Measurements from ENCODE around the gene GP1BA.

GP1BA gene

GRCh38 chr17:4945176-4945943 is 13.3 kb downstream of the GP1BA start:
- POLR2A ChIA-PET, result interaction anchor here (1.1 kb wide), 1 partner anchor 22 kb away, joined by 6 read pairs; the partner anchor contains the start of gene SPAG7
- peak; percentile 75 for DNase-seq (ENCODE audit: extremely low spot score)
- CTCF ChIA-PET, result interaction anchor here (1.1 to 4.0 kb wide), 4 partner anchors 11 to 85 kb away, joined by 3 to 11 read pairs (median 6); partner anchors contain the start of genes INCA1 and KIF1C
- TF ChIP-seq, protein P1, sequence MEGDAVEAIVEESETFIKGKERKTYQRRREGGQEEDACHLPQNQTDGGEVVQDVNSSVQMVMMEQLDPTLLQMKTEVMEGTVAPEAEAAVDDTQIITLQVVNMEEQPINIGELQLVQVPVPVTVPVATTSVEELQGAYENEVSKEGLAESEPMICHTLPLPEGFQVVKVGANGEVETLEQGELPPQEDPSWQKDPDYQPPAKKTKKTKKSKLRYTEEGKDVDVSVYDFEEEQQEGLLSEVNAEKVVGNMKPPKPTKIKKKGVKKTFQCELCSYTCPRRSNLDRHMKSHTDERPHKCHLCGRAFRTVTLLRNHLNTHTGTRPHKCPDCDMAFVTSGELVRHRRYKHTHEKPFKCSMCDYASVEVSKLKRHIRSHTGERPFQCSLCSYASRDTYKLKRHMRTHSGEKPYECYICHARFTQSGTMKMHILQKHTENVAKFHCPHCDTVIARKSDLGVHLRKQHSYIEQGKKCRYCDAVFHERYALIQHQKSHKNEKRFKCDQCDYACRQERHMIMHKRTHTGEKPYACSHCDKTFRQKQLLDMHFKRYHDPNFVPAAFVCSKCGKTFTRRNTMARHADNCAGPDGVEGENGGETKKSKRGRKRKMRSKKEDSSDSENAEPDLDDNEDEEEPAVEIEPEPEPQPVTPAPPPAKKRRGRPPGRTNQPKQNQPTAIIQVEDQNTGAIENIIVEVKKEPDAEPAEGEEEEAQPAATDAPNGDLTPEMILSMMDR (IDR thresholded peaks at IDR 0.05; ENCODE audit: control extremely low read depth, extremely low read depth, low read depth, missing control alignments), result no peak

GRCh38 chr17:4945944-4946280 is 13.8 kb downstream of the GP1BA start:
- DNase-seq (ENCODE audit: extremely low spot score), result no peak
- TF ChIP-seq, protein P1 (IDR thresholded peaks at IDR 0.05; ENCODE audit: control extremely low read depth, extremely low read depth, low read depth, missing control alignments), result no peak
- CTCF ChIA-PET, result interaction anchor here (1.1 to 4.0 kb wide), 4 partner anchors 11 to 85 kb away, joined by 3 to 11 read pairs (median 6); partner anchors contain the start of genes INCA1 and KIF1C
- POLR2A ChIA-PET, result no interaction called here

- POLR2A ChIA-PET, result no interaction called here
These were observed 14.4 kb downstream of the GP1BA start for GRCh38 chr17:4946312-4946976.

GRCh38 chr17:4947010-4947410 is 14.9 kb downstream of the GP1BA start:
- CTCF ChIA-PET, result interaction anchor here (1.2 to 4.0 kb wide), 4 partner anchors 9 to 51 kb away, joined by 3 to 11 read pairs (median 6); partner anchors contain the start of genes INCA1, KIF1C and SPAG7

More at GRCh38 chr17:4946312-4946976, 14.4 kb downstream of the GP1BA start:
- TF ChIP-seq, protein P1 (IDR thresholded peaks at IDR 0.05; ENCODE audit: control extremely low read depth, extremely low read depth, low read depth, missing control alignments), result no peak
- DNase-seq (ENCODE audit: extremely low spot score), result no peak
- CTCF ChIA-PET, result interaction anchor here (1.2 to 4.0 kb wide), 4 partner anchors 10 to 51 kb away, joined by 3 to 11 read pairs (median 6); partner anchors contain the start of genes INCA1, KIF1C and SPAG7

DNA sequence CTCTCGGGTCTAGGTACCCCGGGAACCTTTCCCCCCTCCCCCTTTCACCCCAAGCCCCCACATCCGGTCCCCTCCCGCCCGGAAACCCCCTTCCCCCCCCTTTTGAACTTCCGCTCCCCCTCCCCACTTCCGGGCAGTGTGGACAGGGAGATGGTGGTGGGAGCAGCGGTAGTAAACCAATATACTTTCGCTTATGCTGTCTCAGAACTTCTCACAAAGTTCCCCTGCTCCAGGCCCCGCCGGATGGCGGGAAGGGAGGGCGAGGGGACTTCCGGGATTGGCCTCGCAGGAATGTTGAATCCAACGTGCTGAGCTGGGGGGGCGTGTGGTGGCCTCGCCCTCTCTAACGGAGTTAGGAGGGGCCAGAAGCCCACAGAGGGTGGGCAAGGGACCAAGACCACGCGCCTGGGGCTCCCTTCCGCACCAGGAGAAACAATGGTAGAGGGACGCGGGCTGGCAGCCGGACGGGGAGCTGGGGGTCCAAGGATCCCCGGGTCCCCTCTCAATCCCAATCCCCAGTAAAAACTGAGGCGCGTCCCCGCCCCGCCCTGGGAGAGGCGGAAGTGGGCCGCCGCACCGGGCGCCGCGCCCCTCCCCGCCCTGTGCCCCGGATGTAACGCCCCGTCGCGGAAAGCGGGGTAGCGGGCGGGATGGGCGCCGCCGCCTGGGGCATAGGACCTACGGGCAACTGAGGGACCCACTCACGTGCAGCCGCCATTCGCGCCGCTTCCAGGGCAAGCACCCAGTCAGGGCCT is 15.5 kb downstream of the GP1BA start:
- ChIA-PET CTCF (interaction anchor here (1.5 to 4.0 kb wide), 4 partner anchors 9 to 38 kb away, joined by 4 to 11 read pairs (median 8); partner anchors contain the start of gene SPAG7), POLR2A (interaction anchor here (1.0 to 1.4 kb wide), 2 partner anchors 8 to 20 kb away, joined by 3 to 6 read pairs; partner anchors contain the start of genes RNF167, SLC25A11 and SPAG7)
- DNase-seq (ENCODE audit: extremely low spot score), result peak; percentile 72
- TF ChIP-seq, protein P1 (IDR thresholded peaks at IDR 0.05; ENCODE audit: control extremely low read depth, extremely low read depth, low read depth, missing control alignments), result no peak

More at GRCh38 chr17:4947010-4947410, 14.9 kb downstream of the GP1BA start:
- POLR2A ChIA-PET, result interaction anchor here (1.0 kb wide), 1 partner anchor 20 kb away, joined by 3 read pairs; the partner anchor contains the start of gene SPAG7
- TF ChIP-seq, protein P1 (IDR thresholded peaks at IDR 0.05; ENCODE audit: control extremely low read depth, extremely low read depth, low read depth, missing control alignments), result no peak
- DNase-seq (ENCODE audit: extremely low spot score), result no peak
